ENCODE data around the gene GAL3ST3. TPM values are rescaled to one million over a fixed set of nuclear protein-coding genes. Genes with fewer than 3 reads are reported as not detected.
"Not testable (repeated sequence)": the region's sequence is repeated elsewhere in the genome, so short reads cannot be mapped to it uniquely, and the experiment has no call there.

GAL3ST3 gene
- total RNA-seq, 1 experiment from 2014 or later = 1.8 TPM

DNA sequence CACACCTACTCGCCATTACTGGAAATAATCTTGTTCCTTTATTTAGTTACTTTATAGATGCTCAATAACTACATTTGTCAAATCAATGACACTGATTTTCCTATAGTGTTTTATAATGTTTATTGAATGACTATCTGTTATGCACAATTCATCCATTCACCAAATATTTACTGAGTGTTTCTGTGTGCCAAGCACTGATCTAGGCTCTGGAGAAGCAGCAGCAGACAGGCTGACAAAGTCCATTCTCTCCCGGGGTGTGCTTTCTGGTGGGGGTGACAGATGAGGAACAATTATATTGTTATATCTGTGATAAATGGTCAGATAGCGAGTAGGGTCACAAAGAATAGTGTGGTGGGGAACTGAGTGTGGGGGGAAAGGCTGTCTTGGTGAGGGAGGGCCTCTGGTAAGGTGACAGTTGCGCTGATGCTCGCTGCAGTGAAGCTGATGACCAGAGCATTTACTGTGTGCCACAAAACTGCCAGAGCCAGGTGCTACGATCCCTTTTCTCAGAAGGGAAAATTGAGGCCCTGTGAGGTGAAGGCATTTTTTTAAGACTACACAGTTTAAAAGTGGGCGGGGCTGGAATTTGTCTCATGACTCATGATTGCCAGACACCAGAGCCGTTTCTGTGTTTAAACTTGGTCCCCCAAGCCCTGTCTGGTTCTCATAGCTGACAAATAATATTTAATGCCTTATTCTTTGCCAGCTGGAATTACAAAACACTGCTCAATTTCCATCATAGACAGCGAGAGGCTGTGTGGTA is 31.3 kb upstream of the GAL3ST3 start:
- H3K27ac ChIP-seq (ENCODE audit: low read depth, low read length, poor library complexity, severe bottlenecking) = no peak overlapping the region
- TF ChIP-seq, protein P1, sequence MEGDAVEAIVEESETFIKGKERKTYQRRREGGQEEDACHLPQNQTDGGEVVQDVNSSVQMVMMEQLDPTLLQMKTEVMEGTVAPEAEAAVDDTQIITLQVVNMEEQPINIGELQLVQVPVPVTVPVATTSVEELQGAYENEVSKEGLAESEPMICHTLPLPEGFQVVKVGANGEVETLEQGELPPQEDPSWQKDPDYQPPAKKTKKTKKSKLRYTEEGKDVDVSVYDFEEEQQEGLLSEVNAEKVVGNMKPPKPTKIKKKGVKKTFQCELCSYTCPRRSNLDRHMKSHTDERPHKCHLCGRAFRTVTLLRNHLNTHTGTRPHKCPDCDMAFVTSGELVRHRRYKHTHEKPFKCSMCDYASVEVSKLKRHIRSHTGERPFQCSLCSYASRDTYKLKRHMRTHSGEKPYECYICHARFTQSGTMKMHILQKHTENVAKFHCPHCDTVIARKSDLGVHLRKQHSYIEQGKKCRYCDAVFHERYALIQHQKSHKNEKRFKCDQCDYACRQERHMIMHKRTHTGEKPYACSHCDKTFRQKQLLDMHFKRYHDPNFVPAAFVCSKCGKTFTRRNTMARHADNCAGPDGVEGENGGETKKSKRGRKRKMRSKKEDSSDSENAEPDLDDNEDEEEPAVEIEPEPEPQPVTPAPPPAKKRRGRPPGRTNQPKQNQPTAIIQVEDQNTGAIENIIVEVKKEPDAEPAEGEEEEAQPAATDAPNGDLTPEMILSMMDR (conservative IDR thresholded peaks at IDR 0.05; ENCODE audit: low read depth, low read length) = no peak
- TF ChIP-seq EZH2 (IDR thresholded peaks at IDR 0.05; ENCODE audit: borderline replicate concordance, low read depth, low read length, poor library complexity, severe bottlenecking) = no peak

DNA sequence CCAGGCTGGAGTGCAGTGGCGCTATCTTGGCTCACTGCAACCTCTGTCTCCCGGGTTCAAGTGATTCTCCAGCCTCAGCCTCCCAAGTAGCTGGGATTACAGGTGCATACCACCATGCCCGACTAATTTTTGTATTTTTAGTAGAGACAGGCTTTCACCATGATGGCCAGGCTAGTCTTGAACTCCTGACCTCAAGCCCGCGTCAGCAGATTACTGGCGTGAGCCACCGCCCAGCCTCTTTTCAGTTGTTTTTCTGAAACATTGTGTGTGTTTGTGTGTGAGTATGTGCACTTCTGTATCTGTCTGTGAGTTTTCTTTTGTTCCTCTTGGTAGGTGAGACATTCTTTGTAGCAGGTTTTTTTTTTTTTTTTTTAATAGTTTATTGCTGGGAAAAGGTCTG is 30.0 kb upstream of the GAL3ST3 start:
- H3K27ac ChIP-seq (ENCODE audit: low read depth, low read length, poor library complexity, severe bottlenecking); H3K27me3 ChIP-seq (replicated peaks; ENCODE audit: insufficient read depth, low read depth, low read length, poor library complexity); H3K4me3 ChIP-seq (ENCODE audit: low read depth, low read length, poor library complexity, severe bottlenecking); POLR2A ChIA-PET (ENCODE audit: low non-redundant PET); BruUV-seq (replicated peaks); DNase-seq (ENCODE audit: low spot score); H3K36me3 ChIP-seq (ENCODE audit: insufficient read depth, low read length, poor library complexity, severe bottlenecking); intact Hi-C loops (cut with micrococcal nuclease; ENCODE audit: unreplicated experiment); CTCF ChIA-PET; H3K9me3 ChIP-seq (ENCODE audit: low read depth, low read length, poor library complexity, severe bottlenecking): not testable (repeated sequence)
- H3K4me1 ChIP-seq (ENCODE audit: insufficient read depth, low read length, poor library complexity, severe bottlenecking) = peaks cover 32% of the 10 kb centered on the region

More for the DNA sequence above, 31.3 kb upstream of the GAL3ST3 start:
- ChIA-PET POLR2A (ENCODE audit: low non-redundant PET) (interaction anchor here (0.5 to 0.6 kb wide), 2 partner anchors 39 to 235 kb away, joined by 4 to 10 read pairs; no protein-coding TSS in a partner anchor), CTCF (interaction anchor here (0.6 kb wide), 1 partner anchor 192 kb away, joined by 5 read pairs; the partner anchor contains the start of gene FIBP)
- Histone ChIP-seq H3K9me3 (ENCODE audit: low read depth, low read length, poor library complexity, severe bottlenecking) (no peaks in the 10 kb centered on the region), H3K27me3 (replicated peaks; ENCODE audit: insufficient read depth, low read depth, low read length, poor library complexity) (no peaks in the 10 kb centered on the region), H3K36me3 (ENCODE audit: insufficient read depth, low read length, poor library complexity, severe bottlenecking) (no peaks in the 10 kb centered on the region), H3K4me3 (ENCODE audit: low read depth, low read length, poor library complexity, severe bottlenecking) (no peak overlapping the region), H3K4me1 (ENCODE audit: insufficient read depth, low read length, poor library complexity, severe bottlenecking) (peaks cover 45% of the 10 kb centered on the region)
- intact Hi-C loops (cut with micrococcal nuclease; ENCODE audit: unreplicated experiment) = no loop called here
- peak; percentile 69 for DNase-seq (ENCODE audit: low spot score)
- no TSS peak for BruUV-seq (replicated peaks)

DNA sequence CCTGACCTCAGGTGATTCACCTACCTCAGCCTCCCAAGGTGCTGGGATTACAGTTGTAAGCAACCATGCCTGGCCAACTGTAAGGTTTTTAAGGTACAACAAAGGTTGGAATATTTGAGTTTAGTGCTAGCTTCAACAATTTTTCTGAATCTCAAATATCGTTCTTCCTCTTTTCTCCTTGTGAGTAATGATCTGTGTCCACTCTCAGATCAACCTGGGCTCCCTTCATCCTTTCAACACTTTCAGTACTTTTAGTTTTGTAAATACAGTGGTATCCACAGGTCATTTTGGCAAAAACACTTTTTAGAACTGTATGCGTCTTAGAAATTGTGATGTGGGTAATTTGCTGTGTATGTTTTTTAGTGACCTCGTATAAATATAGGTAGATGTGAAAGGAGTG is 29.0 kb upstream of the GAL3ST3 start:
- Histone ChIP-seq H3K27ac (ENCODE audit: low read depth, low read length, poor library complexity, severe bottlenecking) (no peak overlapping the region), H3K4me1 (ENCODE audit: insufficient read depth, low read length, poor library complexity, severe bottlenecking) (peaks cover 24% of the 10 kb centered on the region), H3K36me3 (ENCODE audit: insufficient read depth, low read length, poor library complexity, severe bottlenecking) (peaks cover 6% of the 10 kb centered on the region), H3K4me3 (ENCODE audit: low read depth, low read length, poor library complexity, severe bottlenecking) (no peak overlapping the region), H3K9me3 (ENCODE audit: low read depth, low read length, poor library complexity, severe bottlenecking) (no peaks in the 10 kb centered on the region), H3K27me3 (replicated peaks; ENCODE audit: insufficient read depth, low read depth, low read length, poor library complexity) (no peaks in the 10 kb centered on the region)
- intact Hi-C loops (cut with micrococcal nuclease; ENCODE audit: unreplicated experiment) = no loop called here
- TF ChIP-seq, protein P1 (conservative IDR thresholded peaks at IDR 0.05; ENCODE audit: low read depth, low read length) = no peak
- TF ChIP-seq EZH2 (IDR thresholded peaks at IDR 0.05; ENCODE audit: borderline replicate concordance, low read depth, low read length, poor library complexity, severe bottlenecking) = no peak
- no TSS peak for BruUV-seq (replicated peaks)
- ChIA-PET POLR2A (ENCODE audit: low non-redundant PET) (no interaction called here), CTCF (interaction anchor here (0.6 kb wide), 1 partner anchor 18 kb away, joined by 3 read pairs; no protein-coding TSS in a partner anchor)
- no peak for DNase-seq (ENCODE audit: low spot score)

DNA sequence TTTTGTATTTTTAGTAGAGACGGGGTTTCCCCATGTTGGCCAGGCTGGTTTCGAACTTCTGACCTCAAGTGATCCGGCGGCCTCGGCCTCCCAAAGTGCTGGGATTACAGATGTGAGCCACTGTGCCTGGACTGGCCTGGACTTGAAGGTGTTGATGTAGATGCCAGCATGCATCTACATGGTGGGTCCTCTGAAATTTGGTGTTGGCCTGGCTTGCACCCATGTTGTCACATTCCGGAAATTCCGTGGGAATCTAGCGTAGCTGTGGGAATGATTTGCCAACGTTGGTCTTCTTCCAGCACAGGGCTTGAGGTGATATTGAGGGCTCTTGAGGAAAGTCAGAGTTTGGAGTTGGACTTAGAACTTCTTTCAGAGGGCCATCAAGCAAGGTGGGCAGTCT is 27.6 kb upstream of the GAL3ST3 start:
- no peaks in the 10 kb centered on the region for H3K9me3 ChIP-seq (ENCODE audit: low read depth, low read length, poor library complexity, severe bottlenecking)
- no TSS peak for BruUV-seq (replicated peaks)
- TF ChIP-seq, protein P1 (conservative IDR thresholded peaks at IDR 0.05; ENCODE audit: low read depth, low read length) = no peak
- TF ChIP-seq EZH2 (IDR thresholded peaks at IDR 0.05; ENCODE audit: borderline replicate concordance, low read depth, low read length, poor library complexity, severe bottlenecking) = no peak
- ChIA-PET CTCF (no interaction called here), POLR2A (ENCODE audit: low non-redundant PET) (no interaction called here)
- H3K27ac ChIP-seq (ENCODE audit: low read depth, low read length, poor library complexity, severe bottlenecking) = no peak overlapping the region
- peaks cover 24% of the 10 kb centered on the region for H3K4me1 ChIP-seq (ENCODE audit: insufficient read depth, low read length, poor library complexity, severe bottlenecking)
- peaks cover 6% of the 10 kb centered on the region for H3K36me3 ChIP-seq (ENCODE audit: insufficient read depth, low read length, poor library complexity, severe bottlenecking)
- no peaks in the 10 kb centered on the region for H3K27me3 ChIP-seq (replicated peaks; ENCODE audit: insufficient read depth, low read depth, low read length, poor library complexity)
- intact Hi-C loops (cut with micrococcal nuclease; ENCODE audit: unreplicated experiment) = no loop called here
- H3K4me3 ChIP-seq (ENCODE audit: low read depth, low read length, poor library complexity, severe bottlenecking) = no peak overlapping the region
- DNase-seq (ENCODE audit: low spot score) = no peak
